GM18858 (cell line): ENCODE results near the gene NSF.
"Not testable (repeated sequence)": the region's sequence is repeated elsewhere in the genome, so short reads cannot be mapped to it uniquely, and the experiment has no call there.

Experiments used
- ATAC-seq: cut with Tn5 transposase; IDR thresholded peaks from one replicate; pipeline ENCODE4 v1.9.1; 2021; ENCODE audit not compliant: unreplicated experiment

Gene NSF

DNA sequence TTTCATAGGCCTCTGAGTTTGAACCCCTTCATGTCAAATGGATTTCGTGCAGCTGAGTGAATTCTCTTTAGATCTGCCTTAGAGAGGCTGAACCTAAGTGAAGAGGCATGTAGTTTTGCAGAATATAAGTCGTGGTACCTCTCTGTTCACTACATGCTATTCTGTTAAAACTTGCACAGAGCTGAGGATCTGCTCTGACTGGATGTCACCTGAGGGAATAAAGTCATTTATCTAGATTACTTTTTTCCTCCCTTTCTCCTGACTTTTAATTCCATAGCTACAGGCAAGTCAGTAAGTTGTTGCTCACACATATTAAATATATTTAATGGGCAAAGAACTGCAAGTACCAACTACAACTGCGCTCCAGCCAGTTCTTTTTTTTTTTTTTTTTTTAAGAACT lies 163.3 kb downstream of the NSF start:
- ATAC-seq, result no peak

- ATAC-seq, result no peak
Measured at GRCh38 chr17:46756081-46756735, 165.7 kb downstream of the NSF start.

GRCh38 chr17:46756861-46757260 lies 166.4 kb downstream of the NSF start:
- no peak for ATAC-seq

DNA sequence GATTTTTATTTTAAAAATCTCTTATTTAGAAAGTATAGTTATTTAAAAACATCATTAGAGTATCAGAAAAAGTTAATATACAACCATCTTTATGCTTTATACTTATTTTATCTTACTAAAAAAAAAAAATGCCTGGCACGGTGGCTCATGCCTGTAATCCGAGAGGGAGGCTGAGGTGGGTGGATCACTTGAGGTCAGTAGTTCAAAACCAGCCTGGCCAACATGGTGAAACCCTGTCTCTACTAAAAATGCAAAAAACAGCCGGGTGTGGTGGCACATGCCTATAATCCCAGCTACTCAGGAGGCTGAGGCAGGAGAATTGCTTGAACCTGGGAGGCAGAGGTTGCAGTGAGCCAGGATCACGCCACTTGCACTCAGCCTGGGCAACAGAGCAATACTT lies 167.1 kb downstream of the NSF start:
- not testable (repeated sequence) for ATAC-seq

DNA sequence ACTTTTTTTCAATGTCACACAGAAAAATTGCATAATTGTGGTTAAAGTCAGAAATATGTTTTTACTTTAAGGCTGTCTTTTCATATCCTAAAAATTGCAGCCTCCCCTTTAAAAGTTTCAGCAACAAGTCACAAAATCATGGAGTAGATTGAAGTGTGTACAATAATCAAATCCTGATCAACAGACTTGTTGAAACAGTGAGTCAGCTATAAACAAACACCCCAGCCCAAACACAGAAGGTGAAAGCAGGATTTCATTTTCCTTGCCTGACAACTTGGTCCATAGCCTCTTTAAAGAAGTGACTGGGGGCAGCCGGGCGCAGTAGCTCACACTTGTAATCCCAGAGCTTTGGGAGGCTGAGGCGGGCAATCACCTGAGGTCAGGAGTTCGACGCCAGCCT lies 168.1 kb downstream of the NSF start:
- ATAC-seq, result no peak

GRCh38 chr17:46759141-46759540 lies 168.7 kb downstream of the NSF start:
- ATAC-seq, result no peak

DNA sequence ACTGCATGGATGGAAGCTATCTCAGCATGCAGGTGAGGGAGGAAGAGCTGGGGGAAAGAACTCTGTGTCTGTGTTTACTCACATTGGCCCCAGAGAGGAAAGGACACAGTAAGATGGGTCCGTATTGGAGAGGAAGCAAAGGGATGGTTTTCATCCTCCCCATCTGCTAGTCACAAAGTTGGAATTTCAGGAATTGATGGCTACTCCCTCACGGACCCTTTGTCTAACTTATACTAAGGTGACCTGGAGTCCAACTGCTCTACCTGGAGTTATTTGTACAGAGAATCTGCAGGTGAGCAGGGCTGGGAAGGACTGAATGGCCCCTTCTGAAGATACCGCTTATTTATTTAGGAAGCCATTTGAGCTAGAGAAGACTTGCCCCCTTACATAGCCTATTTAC lies 172.9 kb downstream of the NSF start:
- ATAC-seq, result no peak

- ATAC-seq, result no peak
Measured at GRCh38 chr17:46764000-46764708, 173.7 kb downstream of the NSF start.

DNA sequence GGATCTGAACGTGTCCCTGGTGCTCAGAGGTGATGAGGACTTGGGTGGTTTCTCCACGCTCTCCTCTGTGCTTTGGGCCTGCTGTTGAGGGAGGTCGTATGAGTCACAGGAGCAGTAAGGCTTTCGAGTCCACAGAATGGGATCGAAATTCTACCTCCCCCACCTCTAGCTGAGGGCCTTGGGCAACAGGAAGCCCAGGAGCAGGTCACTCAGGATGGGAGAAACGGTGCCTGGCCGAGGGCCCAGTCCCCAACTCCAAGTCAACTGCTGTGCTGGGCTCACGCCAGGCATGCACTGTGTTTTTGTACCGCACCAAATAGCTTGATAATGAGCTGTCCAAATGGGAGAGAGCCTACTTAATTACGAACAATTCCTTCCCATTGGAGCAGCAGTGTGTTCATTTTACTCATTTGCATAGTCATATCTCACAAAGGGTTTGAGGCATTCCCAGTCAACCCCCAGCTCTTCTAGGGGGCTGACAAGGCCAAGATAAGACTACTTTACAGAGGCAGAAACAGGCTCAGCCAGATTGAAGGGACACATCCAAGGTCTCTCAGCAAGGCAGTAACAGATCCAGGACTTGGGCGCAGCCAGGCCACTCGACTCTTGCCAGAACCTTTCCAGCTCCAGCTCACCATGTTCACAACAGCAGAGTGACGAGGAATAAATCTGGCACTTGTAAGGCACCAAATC lies 174.4 kb downstream of the NSF start:
- ATAC-seq, result no peak

DNA sequence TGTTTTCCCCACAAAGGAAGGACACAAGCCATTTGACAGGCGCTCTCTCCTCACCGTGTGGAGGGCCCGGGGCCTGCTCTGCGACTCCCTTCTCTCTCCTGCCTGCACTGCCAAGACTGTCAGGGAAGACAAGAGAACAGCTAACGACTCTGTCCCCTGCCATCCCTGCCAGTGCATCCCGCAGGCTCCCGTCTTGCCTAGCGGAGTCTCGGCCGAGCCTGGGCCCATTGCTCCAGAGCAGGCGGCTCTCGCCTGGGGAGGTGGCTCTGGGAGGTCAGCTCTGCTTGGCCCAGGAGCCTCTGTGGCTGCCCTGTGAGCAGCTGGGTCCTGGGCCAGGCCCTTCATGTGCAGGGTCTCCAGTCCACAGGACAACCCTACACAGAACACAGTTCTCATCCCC lies 175.0 kb downstream of the NSF start:
- no peak for ATAC-seq

- ATAC-seq, result no peak
Measured at GRCh38 chr17:46766493-46767491, 176.3 kb downstream of the NSF start.

DNA sequence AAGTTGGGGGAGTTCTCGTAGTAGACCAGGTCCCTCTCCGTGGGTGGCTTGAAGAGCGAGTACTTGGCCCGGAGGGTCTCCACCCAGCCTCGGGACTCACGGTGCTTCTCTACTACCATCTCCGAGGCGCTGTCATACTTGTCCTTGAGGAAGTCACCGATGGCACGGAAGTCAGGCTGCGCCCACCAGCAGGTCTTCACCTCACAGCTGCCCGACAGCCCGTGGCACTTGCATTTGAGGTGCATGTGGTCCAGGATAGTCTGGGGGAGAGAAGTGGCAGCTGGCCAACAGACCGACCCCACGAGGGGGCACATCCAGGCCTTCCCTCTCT lies 178.0 kb downstream of the NSF start:
- ATAC-seq, result no peak

DNA sequence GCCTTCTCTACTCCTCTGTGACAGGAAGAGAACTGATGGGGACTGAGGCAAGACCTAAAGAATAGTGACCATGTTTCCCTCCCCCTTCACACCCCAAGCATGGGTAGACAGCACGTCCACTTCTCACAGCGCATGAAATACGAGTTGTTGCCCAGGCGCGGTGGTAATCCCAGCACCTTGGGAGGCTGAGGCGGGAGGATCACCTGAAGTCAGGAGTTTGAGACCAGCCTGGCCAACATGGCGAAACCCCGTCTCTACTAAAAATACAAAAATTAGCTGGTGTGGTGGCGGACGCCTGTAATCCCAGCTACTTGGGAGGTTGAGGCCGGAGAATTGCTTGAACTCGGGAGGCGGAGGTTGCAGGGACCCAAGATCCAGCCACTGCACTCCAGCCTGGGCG lies 178.4 kb downstream of the NSF start:
- not testable (repeated sequence) for ATAC-seq

DNA sequence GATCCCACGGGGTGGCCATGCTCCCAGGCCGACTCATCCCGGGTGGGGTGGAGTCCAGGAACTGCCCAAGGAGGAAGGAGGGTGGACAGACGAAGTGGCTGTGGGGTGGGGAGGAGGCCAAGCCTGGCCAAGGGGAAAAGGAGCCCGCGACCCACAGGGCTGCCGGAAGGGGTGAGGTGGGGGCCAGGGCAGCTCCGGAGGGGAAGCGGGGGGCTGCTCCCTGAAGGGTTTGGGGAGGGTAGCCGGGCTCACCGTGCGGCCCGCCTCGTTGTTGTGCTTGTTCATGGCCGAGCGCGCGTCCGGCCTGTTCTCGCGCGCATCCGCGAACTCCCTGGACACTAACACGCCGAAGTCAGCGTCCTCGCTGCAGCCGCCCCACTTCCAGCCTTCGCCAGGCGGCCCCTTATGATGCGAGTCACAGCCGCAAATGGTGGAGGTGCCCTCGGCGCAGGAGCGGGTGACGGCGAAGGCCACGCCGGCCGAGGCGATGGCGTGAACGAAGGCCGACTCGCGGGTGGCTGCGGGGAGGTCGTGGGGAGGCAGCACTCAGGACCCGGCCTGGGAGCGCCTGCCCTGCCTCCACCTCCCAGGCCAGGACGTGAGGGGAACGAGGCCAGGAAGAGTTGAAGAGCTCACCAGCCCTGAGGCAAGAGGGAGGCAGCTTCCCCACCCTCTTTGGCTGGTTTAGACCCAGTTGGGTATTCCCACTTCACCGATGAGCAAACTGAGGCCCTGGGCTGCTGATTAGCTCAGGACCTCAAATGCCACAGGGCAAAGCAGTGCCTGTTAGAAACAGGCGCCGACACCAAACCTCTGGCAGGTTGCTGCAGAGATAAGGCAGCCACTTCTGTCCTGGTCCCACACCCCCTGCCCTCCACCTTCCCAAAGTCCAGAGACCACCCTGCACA lies 179.3 kb downstream of the NSF start:
- no peak for ATAC-seq

DNA sequence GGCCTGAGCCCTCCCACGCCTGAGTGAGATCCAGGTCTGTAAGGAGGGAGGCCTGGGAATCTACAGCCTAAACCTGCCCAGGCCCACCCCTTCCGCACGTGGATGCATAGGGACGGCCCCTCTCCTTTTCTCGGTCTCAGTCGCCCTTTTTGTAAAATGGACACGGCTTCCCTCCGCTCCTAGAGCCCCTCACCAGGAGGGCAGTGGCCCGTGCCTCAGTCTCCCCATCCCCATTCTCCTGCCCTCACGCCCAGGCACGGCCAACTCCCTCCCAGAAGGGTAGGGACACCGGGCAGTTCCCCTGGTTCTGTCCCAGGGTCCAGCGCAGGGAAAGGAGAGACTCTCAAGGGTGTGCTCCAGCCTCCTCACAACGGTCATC lies 180.0 kb downstream of the NSF start:
- ATAC-seq, result no peak

- no peak for ATAC-seq
Measured at GRCh38 chr17:46770818-46771560, 180.5 kb downstream of the NSF start.

DNA sequence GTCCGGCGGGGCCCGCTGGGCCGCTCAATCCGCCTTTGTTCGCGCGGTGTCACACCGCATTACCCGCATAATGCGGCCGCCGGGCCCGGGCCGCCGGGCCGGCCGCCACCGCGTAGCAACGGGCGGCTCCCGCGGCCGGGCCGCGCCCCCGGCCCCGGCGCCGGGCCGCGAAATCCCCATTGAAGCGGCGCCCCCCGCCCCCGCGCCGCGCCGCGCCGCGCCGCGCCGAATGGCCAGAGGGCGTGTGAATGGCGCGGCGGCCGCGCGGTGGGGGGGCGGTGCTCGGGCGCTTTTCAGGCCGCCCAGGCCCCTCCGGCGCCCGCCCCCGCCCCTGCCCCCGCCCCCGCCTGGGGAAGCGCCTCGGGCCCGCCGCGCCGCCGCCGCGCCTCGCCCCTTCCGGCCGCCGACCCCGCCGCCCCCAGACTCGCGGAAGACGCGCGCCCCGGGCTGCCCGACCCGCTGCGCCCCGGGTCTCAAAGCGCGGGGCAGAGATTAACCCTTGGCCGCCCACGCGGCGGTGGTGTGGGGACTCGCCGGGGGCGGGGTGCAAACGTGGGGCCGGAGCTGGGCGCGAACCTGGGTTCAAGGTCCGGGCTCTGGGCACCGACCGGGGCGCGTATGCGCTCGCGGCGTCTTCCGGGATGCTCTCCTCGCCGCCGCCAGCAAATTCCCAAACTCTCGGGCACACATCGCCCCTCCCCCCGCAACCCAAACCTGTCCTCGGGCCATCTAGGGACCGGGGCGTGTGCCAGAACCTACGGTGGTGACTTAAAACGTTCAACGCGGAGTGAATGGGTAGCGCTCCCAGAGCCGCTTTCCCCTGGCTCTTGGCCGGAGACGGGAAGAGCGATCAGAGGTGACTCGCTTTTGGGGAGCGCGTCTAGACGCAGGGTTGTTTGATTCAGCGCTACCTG lies 181.3 kb downstream of the NSF start:
- no peak for ATAC-seq

GRCh38 chr17:46772475-46773220 lies 182.2 kb downstream of the NSF start:
- ATAC-seq, result no peak
